HCEC 1CT (cell line): ENCODE results near the gene CLEC19A.
A peak's percentile ranks its signal among the peaks of the same experiment; 100 is the strongest.

ENCODE experiments used
- DNase-seq: peaks from one replicate; pipeline ENCODE4 v3.0.0-alpha.2; 2017

CLEC19A gene

DNA sequence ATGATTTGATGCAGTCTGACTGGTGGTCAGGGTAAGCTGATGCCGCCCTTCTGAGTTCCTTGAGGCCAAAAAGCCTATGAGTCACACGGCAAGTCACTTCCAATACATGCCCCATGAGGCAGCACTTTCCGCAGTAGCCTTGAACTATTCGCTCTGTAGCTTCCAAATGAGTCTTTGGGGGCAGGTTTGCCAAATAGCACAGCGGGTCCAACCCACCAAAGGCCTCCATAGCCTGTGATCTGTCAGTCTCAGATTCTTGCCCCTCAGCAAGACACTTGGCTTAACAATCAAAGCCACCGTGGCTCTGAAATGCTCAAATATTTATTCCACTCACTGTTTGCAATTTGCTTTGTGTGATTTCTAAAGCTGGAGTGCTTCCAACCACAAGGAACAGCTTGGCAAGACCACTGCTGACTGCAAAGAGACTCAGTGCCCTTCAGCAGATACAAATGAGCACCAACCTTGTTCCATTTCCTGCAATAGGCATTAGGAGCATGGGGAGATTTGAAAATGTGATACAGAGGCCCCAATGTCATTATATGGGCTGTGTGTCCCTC lies 45.4 kb downstream of the CLEC19A start:
- peak; percentile 75 for DNase-seq

DNA sequence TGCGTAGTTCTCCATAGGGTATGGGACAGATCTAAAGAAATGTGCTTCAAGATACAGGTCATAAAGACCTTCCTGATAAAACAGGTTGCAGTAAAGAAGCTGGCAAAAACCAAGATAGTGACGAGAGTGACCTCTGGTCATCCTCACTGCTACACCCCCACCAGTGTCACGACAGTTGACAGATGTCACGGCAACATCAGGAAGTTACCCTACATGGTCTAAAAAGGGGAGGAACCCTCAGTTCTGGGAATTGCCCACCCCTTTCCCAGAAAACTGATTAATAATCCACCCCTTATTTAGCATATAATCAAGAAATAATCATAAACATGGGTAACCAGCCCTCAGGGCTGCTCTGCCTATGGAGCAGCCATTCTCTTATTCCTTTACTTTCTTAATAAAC lies 46.3 kb downstream of the CLEC19A start:
- DNase-seq: no peak

DNA sequence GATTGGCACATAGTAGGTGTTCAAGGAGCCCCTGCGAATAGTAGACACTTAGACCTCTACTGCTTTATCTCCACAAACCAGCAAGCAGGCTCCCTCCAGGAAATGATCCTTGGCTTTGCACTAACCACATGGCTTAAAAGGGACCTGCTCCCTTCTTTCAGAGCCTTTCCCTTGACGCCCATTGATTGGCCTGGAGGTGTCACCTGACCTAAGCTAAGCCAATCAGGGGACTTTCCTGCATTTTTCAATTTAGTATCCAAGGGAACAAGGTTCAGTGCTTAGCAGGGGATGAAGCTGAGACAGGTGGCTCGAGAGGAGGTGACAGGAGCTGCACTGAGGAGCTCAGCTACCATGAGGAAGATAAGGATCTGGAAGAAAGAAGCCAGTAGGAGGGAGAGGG lies 52.8 kb downstream of the CLEC19A start:
- no peak for DNase-seq

DNA sequence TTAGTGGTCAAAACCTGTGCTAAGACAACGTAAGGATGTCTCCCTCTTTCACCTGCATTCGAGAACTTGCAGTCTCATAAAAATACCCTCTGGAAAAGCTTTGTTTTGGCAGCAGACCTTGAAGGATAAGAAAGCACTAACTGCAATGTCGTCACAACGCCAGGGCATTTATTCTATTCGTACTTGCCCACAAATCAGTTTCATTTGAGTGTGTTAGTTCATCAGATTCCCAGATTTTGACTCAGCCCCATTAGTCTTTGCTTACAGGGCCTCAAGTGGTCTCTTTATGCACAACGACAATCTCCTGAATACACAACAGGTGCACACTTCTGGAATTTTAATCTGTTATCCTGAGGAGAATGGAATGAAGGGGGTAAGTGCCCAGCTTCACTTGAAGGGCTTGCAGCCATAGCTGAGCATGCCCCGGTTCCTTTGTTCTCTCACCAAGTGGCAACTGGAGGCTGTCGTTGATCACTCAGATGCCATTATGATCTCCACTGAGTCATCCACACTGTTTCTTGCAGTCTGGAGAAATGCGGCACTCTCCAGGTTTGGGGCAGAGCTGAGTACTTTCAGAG lies 58.8 kb downstream of the CLEC19A start:
- no peak for DNase-seq

DNA sequence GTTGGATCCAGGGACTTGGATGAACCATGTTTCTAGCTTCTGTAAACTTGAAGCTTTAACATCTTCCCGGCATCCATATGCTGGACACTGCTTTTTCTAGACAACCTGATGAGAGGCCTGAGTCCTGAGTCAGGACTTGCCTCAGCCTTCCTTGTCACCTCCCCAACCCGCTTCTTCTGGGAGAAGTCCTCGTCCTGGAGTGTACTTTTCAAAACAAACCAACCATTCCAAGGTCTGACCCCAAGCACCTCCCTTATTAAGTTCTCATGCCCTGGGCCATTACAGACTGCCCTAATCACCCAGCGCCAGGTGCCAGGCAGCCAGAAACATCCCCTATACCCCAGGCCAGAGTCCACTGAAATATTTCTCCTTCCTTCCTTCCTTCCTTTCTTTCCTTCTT lies 59.4 kb downstream of the CLEC19A start:
- no peak for DNase-seq

DNA sequence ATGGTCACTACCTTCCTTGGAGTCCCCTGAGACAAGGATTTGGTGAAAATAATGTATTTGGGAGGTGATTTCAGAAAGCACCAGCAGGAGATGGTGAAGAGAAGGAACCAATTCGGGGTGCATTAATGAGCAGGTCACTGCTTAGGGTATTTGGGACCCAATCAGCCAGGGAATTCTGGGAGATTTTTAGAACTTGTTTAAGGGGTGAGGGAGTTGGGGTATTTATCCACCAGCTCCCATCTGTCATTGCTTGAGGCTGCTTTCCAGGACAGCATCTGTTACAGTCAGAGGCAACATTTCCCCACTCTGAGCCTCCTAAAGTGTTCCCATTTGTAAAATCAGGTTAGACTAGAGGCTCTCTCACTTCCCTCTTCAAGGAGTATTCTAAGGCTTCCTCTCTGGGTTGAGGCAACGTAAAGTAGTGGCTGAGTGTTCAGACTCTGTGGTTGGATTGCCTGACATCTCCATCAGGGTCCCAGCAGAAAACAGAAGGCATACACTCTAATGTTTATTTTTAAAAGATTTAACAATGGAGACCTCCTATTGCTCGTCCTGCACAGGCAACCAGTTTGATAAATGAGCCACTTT lies 60.9 kb downstream of the CLEC19A start:
- no peak for DNase-seq

DNA sequence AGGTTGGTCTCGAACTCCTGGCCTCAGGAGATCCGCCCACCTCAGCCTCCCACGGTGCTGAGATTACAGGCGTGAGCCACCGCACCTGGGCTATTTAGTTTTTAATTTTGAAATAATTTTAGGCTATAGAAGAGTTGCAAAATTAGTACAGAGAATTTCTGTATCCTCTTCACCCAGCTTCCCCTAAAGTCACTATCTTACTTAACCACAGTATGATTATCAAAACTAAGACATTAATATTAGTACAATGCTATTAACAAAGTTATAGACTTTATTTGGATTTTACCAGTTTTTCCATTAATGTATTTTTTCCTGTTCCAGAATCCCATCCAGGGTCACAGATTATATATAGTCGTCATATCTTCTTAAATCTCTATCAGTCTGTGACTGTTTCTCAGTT lies 62.6 kb downstream of the CLEC19A start:
- no peak for DNase-seq

DNA sequence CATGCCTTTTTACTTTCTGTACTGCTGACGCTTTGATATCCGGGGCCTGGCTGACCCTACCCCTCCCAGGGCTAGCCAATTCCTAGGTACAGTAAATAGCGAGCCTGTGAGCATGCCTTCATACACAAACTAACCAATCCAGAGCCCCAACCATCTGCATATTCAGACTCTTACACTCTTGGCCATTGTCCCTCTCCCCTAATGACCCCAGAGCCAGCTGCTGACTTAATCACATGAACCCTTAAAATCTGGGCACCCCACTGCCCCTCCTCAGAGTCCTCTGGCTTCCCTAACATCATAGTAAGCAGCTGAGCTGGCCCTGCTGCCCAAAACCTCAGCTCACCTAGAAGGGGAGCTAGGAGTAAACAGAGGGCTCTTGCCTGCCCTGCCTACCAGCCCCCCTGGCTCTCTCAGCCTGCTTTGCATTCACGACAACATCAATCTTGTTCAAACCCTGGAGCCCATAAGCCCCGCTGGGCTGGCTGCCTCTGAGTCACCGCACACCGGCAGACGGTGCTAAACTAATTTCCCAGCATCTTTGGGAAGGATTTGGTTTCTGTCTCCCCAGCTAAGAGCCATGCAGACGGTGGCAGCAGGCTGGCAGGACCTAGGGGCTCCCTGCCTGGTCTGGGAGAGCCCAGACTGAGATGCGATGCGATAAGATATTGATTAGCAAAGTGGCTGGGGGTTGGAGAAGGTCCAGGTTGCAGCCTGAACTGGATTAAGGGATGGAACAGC lies 63.2 kb downstream of the CLEC19A start:
- DNase-seq: no peak

DNA sequence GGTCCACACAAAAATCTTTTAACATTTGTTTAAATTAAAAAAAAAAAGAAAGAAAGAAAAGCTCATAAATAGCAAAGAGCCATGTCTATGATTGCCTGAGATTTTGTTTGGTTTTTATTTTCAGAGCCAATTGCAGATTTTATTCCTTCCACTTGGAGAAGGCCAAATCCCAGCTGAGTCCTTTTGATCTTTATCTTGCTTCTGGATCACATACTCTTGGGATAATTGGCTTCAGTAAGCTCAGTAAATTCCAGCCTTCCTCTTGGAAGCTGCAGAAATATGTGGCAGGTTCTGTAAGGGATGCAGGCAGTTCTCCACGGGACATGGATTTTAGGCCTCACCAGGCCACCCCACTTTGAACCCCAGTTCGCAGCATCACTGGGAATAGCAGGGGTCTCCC lies 68.8 kb downstream of the CLEC19A start:
- DNase-seq: no peak

DNA sequence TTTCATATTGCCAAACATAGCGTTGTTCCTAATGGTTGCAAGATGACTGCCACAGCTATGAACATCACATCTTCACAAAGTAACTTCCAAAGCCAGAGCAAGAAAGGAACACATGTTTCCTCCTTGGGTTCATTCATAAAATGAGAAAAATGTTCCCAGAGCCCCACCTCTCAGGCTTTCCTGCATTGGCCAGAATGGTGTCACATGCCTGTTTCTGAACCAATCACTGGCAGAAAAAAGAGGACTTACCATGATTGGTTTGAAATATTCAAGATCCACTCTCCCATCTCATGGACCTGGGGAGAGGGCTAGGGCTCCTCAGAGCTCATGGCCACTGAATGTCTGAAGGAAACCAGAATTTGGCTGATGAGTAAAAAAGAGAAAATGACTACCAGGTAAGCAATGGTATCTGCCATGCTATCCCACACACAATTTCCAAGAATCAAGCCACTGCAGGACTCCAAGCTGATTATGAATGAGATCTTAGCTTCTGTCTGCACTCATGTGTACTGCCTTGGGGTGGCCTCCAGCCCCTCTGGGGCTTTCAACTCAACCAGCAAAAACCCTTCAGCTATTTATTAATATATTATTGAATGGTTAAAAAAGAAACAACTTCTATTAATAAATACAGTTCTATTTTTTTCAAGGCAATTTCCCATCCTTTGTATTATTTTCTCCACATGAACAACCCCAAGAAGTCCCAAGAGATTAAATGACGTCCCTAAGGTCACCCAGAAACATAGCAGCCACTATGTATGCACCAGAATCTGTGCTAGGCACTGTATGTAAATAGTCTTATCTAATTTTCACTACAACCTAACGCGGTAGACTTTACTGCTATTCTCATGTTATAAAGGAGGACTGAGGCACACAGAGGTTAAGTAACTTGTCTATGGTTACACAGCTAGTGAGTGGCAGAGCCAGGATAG lies 70.8 kb downstream of the CLEC19A start:
- DNase-seq: no peak

DNA sequence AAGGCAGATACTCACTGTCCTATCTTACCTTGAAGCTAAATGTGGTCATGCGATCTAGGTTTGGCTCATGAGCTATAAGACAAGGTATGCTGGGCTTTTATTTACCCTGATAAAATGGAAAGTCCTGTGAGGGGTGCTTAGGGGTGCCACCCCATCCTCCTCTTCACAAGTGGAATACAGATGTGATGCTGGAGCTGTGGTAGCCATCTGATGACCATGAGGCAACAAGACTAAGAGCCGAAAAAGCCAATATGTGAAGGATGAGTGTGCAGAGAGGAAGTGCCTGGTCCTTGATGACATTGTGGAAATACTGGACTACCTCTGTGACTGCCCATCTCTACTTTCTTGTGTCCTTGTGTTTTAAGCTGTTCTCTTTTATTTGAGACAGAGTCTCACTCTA lies 74.0 kb downstream of the CLEC19A start:
- no peak for DNase-seq
